Kidney epithelial cell (primary cell): ENCODE results near the gene SNX22. TPM values are rescaled to one million over a fixed set of nuclear protein-coding genes. Genes with fewer than 3 reads are reported as not detected.

Source experiments
- DNase-seq: peaks from one replicate; pipeline ENCODE4 v3.0.0-alpha.2; 2010; ENCODE audit warnings: low read depth
- H3K27me3 ChIP-seq: 2 replicates; pipeline ENCODE4 v1.6.0; 2011; ENCODE audit warnings: low read length; ENCODE audit not compliant: control insufficient read depth, insufficient read depth
- H3K36me3 ChIP-seq: 2 replicates; pipeline ENCODE4 v1.5.1; 2011; ENCODE audit warnings: low read length; ENCODE audit not compliant: control insufficient read depth, insufficient read depth
- H3K4me3 ChIP-seq: 2 replicates; pipeline ENCODE4 v1.5.1; 2011; ENCODE audit warnings: low read depth, mild to moderate bottlenecking, control low read depth, low read length
- CTCF ChIP-seq: IDR thresholded peaks from 2 replicates; pipeline ENCODE4 v1.5.1; 2011; ENCODE audit warnings: mild to moderate bottlenecking, moderate library complexity, low read length, control low read depth, inconsistent platforms; ENCODE audit not compliant: insufficient read depth, poor library complexity, severe bottlenecking
- total RNA-seq: library from RNA; depleted of rRNA; stranded (reverse); fragments of >200 nt; gene quantifications from 2 replicates; pipeline ENCODE4 v1.2.3, GENCODE V29; 2015

The SNX22 gene
- total RNA-seq, 1 donor from 2014 or later = 1.0 TPM

- no peak for DNase-seq
- Histone ChIP-seq H3K27me3 (no peaks in the 10 kb centered on the region), H3K36me3 (no peaks in the 10 kb centered on the region), H3K4me3 (no peak overlapping the region)
- TF ChIP-seq CTCF = no peak
Observed at GRCh38 chr15:64197425-64197824, 45.9 kb downstream of the SNX22 start.

GRCh38 chr15:64205202-64205601 lies 53.7 kb downstream of the SNX22 start:
- Histone ChIP-seq H3K27me3 (no peaks in the 10 kb centered on the region), H3K4me3 (no peak overlapping the region), H3K36me3 (no peaks in the 10 kb centered on the region)
- TF ChIP-seq CTCF = no peak
- no peak for DNase-seq

Other genes with a start within 250 kb of the SNX22 start
- 0.21 and 1.4 TPM in 2 replicates for gene DAPK2, start 105.2 kb upstream of the SNX22 start, total RNA-seq
- 51.5 and 84.6 TPM in 2 replicates for gene CIAO2A, start 57.9 kb upstream of the SNX22 start, total RNA-seq
- gene SNX1, start 55.7 kb upstream of the SNX22 start, total RNA-seq = 31.4 and 38.1 TPM in 2 replicates
- 707 and 736 TPM in 2 replicates for gene PPIB, start 11.3 kb downstream of the SNX22 start, total RNA-seq
- 23.5 and 27.8 TPM in 2 replicates for gene CSNK1G1, start 204.4 kb downstream of the SNX22 start, total RNA-seq
- 2.6 and 8.4 TPM in 2 replicates for gene PCLAF, start 229.7 kb downstream of the SNX22 start, total RNA-seq
- 12.3 and 15.0 TPM in 2 replicates for gene TRIP4, start 236.1 kb downstream of the SNX22 start, total RNA-seq